Measurements from ENCODE around the gene MMP15.

The MMP15 gene

DNA sequence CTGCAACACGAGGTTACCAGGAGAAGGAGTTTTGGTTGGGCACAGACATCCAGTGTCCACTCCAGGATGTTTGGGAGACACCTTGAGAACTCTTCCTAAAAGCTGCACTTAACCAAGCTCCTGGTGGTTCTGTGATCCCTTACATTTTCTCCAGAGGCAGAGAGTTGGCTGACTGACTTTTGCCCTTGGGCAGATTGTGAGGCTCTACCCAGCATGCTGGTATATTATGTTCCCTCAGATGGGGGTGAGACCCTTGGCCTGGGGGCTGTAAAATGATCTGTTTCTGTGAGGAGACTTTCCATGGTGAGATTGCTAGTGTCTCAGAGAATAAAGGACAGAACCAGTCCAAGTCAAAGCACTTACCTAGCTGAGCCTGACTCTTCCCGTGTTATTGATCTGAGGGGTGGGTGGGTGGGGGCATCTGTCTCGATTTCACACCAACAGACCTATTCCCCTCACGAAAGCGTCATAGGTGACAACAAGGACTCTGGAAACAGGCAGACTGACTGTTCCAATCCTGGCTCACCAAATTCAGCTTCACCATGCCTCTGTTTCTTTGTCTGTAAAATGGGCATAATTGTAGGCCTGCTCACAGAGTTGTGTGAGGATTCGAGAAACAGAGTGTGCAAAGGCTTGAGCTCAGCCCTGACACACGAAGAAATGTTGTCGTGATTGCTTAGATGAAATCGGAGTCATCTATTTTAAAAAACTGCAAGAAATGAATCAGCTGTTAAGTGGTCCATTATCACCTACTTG, 12.2 kb upstream of the MMP15 start:
- DNase-seq (ENCODE audit: low read depth, low spot score): no peak

GRCh38 chr16:58016840-58017446, 8.6 kb upstream of the MMP15 start:
- no peak overlapping the region for H3K27ac ChIP-seq
- DNase-seq (ENCODE audit: low read depth, low spot score): no peak

More for the DNA sequence above, 12.2 kb upstream of the MMP15 start:
- no peak overlapping the region for H3K27ac ChIP-seq

DNA sequence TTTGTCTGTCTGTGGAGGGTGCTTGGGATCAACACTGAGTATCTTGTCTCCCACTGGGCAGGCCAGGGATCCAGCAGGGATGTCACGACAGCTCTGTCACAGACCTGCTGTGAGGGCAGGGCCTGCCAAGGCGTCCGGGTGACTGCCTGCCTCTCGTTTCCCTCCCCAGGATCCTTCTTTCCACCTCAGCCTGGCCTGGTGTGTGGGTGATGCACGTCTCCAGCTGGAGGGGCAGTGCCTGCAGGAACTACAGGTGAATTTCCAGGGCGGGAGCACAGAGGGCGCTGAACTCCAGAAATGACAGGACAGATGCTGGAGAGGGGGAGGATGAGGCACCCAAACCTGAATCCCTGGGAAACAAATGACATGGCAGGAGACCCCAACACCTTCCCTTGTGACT, 6.8 kb upstream of the MMP15 start:
- no peak overlapping the region for H3K27ac ChIP-seq
- DNase-seq (ENCODE audit: low read depth, low spot score): no peak

GRCh38 chr16:58019866-58020538, 5.6 kb upstream of the MMP15 start:
- DNase-seq (ENCODE audit: low read depth, low spot score): no peak
- no peak overlapping the region for H3K27ac ChIP-seq

- H3K27ac ChIP-seq: peak overlapping the region; percentile 73
Measured at GRCh38 chr16:58020628-58021521, 4.7 kb upstream of the MMP15 start.

GRCh38 chr16:58021661-58022551, 3.6 kb upstream of the MMP15 start:
- DNase-seq (ENCODE audit: low read depth, low spot score): peak; percentile 49
- peak overlapping the region; percentile 73 for H3K27ac ChIP-seq

More at GRCh38 chr16:58020628-58021521, 4.7 kb upstream of the MMP15 start:
- DNase-seq (ENCODE audit: low read depth, low spot score): no peak

DNA sequence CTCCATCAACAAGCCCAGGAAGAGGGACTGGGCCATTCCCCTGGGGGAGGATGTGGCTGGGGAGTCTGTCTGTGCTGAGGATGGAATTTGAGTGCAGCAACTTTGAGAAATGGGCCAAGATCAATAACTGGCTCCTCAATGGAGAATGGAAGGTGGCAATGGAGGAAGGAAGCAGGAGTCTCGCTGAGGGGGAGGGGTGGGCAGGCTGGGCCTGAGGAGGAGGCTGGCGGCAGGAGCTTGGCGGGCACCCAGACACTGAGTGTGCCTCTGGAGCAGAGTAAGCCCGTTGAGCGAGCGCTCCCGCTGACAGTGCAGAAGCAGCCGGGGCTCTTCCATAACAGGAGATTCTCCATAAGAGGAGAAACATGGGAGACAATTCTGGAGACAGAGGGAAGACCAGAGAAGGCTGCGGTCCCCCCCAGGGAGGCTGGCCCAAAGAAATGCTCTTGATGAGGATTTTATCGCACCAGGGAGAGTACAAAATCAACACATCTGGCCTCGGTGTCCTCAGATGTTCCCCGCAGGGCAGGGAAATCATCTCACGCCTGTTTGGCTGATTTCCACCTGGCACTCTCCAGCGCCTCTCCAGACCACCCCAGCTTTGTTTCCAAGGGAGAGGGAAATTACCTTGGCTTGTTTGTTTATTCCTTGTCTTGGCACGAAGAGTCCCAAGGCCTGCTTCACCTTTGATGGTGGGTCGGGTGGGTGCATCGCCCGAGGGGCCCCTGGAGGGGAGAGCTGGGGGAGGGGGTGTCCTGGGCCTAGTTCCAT, 2.8 kb upstream of the MMP15 start:
- peak overlapping the region; percentile 73 for H3K27ac ChIP-seq
- peak; percentile 26 for DNase-seq (ENCODE audit: low read depth, low spot score)

- H3K27ac ChIP-seq: peak overlapping the region; percentile 40
- DNase-seq (ENCODE audit: low read depth, low spot score): no peak
Measured at GRCh38 chr16:58024486-58025350, 836 bp upstream of the MMP15 start.

- DNase-seq (ENCODE audit: low read depth, low spot score): no peak
- H3K27ac ChIP-seq: peak overlapping the region; percentile 40
Measured at GRCh38 chr16:58026139-58026704, 668 bp downstream of the MMP15 start.

- no peak overlapping the region for H3K27ac ChIP-seq
- DNase-seq (ENCODE audit: low read depth, low spot score): no peak
Measured at GRCh38 chr16:58026705-58027160, 1.2 kb downstream of the MMP15 start.

- DNase-seq (ENCODE audit: low read depth, low spot score): no peak
- no peak overlapping the region for H3K27ac ChIP-seq
Measured at GRCh38 chr16:58027161-58027915, 1.8 kb downstream of the MMP15 start.

DNA sequence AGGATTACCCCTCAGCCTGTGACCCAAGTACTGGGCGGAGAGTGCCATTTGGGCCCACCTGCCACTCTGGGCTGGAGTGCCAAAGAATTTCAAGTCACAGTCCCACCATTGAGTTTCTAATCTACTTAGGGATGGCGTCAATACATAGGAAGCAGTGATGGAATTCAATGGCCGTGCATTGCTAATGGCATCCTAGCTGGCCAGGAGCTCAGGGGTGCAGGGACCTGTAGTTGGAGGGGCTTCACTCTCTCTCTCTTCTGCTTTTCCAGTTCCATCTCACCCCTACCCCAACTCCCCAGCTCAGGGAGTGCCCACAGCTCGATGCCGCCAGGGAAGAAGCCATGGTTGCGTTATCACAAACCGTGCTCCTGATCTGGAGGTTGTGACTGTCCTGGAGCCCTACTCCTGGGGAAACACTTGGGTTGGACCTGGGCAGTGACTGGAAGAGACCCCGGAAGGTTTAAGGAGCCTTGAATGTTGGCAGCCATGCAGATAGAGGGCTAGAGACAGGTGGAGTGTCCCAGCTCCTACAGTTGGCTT, 2.4 kb downstream of the MMP15 start:
- no peak for DNase-seq (ENCODE audit: low read depth, low spot score)
- no peak overlapping the region for H3K27ac ChIP-seq

DNA sequence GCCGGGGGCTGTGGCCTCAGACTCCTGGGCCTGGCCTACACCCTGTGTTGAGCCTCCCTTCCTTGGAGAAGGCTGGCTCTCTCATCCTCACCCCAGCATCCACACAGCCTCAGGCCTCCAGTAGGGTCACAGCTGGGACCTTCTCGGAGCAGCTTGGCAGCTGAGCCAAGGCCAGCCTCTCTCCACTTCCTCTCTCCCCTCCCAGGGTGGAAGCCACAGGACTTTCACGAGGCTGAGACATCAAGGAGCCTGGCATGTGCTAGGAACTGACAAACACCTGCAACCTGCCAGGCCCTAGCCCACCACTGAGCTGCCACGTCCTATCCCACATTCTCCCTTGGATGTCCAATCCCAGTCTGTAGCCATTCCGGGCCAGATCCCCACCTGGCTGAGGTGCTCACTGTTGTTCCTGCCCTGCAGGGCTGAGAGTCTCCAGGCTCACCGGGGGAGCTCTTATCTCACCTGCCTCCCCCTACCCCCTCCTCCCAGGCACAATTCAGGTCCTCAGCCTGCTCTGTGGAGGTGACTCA, 3.1 kb downstream of the MMP15 start:
- no peak for DNase-seq (ENCODE audit: low read depth, low spot score)

DNA sequence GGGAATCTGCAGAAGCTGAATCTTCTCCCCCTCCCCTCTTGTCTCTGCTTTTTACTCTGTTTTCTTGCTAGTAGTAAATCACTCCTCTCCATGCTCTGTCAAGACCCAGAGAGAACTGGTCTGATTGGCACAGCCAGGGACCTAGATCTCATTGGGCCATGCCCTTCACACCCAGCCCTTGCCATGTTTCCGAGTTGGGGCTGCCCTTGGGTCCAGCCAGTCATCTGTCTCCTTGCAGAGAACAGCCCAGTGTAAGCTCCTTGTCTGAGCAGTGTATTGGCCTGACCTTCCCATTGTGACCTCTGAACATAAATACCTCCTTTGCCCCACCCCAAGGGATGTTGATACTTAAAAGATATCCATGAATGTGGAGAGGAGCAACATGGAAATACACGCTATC, 3.9 kb downstream of the MMP15 start:
- no peak overlapping the region for H3K27ac ChIP-seq
- no peak for DNase-seq (ENCODE audit: low read depth, low spot score)

More for the DNA sequence above, 3.1 kb downstream of the MMP15 start:
- no peak overlapping the region for H3K27ac ChIP-seq

- no peak for DNase-seq (ENCODE audit: low read depth, low spot score)
- no peak overlapping the region for H3K27ac ChIP-seq
Measured at GRCh38 chr16:58030136-58030840, 4.7 kb downstream of the MMP15 start.
